Fibroblast of pulmonary artery (primary cell): ENCODE measurements around the gene CCR5.

Experiments used
- DNase-seq: peaks from one replicate; pipeline ENCODE4 v3.0.0-alpha.2; 2010; ENCODE audit warnings: low read depth
- H3K4me3 ChIP-seq: replicated peaks from 2 replicates; pipeline ENCODE4 v1.5.1; 2011; ENCODE audit warnings: low read depth, mild to moderate bottlenecking, control low read depth, low read length, moderate library complexity
- TF ChIP-seq, protein P1 (sequence below): IDR thresholded peaks from 2 replicates; pipeline ENCODE4 v1.5.1; 2011; ENCODE audit warnings: mild to moderate bottlenecking, control low read depth, low read length, inconsistent platforms; ENCODE audit errors: missing control alignments

Gene CCR5

DNA sequence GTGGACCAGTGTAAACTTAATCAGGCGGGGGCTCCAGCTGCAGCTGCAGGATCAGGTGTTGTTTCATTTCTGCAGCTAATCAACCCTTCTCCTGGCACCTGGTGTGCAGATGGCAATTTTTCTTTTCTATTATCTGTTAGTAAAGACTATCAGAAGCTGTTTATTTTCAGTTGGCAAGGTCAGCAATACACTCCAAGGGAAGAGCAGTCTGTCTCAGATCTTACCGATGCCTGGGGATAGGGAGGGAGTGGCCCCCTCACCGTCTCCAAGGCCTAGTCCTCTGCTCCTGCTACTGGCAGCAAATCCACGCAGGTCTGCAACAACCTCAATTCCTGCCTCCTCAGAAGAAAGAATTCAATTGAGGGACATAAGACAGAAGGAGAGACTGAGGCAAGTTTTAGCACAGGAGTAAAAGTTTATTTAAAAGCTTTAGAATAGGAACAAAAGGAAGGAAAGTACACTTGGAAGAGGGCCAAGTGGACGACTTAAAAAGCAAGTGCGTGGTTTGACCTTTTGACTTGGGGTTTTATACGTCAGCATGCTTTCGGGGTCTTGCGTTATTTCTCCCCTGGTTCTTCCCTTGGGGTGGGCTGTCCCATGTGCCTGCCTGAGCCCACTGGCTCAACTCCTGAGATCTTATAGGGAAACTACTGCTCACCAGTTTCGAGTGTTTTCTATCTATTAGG lies 45.5 kb downstream of the CCR5 start:
- TF ChIP-seq, protein P1, sequence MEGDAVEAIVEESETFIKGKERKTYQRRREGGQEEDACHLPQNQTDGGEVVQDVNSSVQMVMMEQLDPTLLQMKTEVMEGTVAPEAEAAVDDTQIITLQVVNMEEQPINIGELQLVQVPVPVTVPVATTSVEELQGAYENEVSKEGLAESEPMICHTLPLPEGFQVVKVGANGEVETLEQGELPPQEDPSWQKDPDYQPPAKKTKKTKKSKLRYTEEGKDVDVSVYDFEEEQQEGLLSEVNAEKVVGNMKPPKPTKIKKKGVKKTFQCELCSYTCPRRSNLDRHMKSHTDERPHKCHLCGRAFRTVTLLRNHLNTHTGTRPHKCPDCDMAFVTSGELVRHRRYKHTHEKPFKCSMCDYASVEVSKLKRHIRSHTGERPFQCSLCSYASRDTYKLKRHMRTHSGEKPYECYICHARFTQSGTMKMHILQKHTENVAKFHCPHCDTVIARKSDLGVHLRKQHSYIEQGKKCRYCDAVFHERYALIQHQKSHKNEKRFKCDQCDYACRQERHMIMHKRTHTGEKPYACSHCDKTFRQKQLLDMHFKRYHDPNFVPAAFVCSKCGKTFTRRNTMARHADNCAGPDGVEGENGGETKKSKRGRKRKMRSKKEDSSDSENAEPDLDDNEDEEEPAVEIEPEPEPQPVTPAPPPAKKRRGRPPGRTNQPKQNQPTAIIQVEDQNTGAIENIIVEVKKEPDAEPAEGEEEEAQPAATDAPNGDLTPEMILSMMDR = no peak
- no peak overlapping the region for H3K4me3 ChIP-seq
- no peak for DNase-seq

DNA sequence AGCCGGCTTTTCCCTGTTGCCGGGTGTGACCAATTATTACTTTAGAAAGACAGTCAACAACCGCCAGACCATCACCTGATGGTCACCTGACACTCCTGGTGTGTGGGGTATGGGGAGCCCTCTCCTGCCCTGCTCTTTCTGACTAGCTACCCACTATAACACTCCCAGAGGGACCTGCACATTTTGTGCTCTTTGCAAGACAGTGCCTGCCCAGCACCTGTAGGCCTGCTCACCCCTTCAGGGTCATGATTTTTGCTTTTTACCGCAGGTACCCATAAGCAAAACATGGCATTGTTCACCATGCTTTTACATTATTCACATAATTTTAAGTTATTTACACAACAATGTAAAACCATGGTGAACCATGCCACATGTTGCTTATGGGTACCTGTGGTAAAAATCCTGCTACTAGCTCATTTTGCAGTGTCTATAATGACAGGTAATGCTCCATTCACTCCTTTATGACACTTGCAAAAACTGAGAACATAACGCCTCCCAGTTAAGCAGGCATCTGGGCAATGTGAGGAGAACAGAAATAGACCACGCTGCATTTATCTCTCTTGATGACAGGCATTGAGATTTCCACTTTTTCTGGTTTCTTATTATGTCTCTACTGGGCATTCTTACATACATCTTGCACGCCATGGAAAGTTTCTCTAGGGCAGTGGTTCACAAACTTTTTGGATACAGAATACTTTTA lies 46.2 kb downstream of the CCR5 start:
- TF ChIP-seq, protein P1 = no peak
- H3K4me3 ChIP-seq = no peak overlapping the region
- DNase-seq = no peak

DNA sequence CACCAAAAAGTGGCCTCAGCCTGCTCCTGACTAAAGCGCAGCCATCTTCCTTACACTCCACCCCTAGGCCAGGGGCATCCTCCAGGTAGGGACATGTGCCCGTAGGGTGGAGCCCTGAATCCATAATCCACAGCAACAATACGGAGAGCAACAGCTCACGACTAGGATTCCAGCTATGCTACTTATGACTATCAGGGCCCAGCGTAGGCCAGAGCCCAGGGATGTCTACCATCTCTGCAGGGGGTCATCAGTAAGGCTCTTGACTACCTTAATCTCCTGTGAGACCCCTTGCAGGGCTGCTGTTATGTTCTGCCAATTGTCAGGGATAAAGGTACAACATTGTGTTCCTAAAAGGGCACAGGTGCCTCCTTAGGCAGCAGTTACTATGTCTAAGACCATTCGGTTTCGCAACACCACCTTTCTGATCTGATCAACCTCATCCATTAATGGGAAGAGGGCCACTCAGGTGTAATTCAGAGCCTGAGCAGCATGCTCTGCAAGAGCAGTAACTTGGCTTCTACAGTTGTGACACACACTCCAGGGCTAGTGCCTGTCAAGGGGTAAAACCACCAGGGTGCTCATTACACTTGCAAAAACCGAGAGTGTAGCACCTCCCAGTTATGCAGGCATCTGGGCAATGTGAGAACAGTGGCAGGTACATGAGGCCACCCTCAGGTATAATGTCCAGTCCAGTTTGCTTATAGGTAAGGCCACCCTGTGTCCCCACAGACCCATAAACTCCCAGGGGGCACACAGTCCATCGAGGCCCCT lies 47.3 kb downstream of the CCR5 start:
- TF ChIP-seq, protein P1 = no peak
- H3K4me3 ChIP-seq = no peak overlapping the region
- no peak for DNase-seq

DNA sequence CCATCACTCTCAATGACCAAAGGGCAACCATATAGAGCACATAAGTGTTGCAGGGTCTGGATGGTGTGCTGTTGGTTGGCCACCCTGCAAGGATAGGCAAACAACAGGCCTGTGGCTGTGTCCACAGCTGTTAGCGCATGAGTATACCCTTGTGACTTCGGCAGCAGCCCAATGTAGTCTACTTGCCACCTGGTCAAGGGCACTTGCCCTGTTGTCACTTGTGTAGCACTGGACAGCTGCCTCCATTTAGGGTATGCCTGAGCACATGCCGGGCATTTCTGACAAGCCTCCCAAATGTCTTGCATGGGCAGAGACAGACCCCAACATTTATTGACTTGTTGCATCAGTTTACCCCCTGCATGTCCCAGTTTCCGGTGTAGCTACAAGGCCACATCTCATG lies 49.1 kb downstream of the CCR5 start:
- no peak for DNase-seq

DNA sequence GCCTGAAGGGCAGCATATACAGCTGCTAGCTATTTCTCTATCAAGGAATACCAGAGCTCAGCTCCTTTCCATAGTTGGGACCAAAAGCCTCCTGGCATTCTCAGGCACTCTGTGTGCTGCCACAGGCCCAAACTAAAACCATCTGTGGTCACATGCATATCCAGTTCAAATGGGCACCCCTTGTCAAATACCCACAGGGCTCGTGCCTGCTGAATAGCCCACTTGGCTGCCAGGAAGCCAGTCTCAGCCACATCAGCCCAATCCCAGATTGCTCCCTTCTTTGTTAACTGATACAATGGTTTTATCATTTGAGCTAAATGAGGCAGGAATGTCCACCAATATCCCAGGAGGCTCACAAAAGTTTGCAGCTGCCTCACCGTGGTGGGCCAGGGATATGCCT lies 50.2 kb downstream of the CCR5 start:
- no peak for DNase-seq
- TF ChIP-seq, protein P1 = no peak
- H3K4me3 ChIP-seq = no peak overlapping the region

More for the DNA sequence above, 49.1 kb downstream of the CCR5 start:
- TF ChIP-seq, protein P1 = no peak
- H3K4me3 ChIP-seq = no peak overlapping the region

DNA sequence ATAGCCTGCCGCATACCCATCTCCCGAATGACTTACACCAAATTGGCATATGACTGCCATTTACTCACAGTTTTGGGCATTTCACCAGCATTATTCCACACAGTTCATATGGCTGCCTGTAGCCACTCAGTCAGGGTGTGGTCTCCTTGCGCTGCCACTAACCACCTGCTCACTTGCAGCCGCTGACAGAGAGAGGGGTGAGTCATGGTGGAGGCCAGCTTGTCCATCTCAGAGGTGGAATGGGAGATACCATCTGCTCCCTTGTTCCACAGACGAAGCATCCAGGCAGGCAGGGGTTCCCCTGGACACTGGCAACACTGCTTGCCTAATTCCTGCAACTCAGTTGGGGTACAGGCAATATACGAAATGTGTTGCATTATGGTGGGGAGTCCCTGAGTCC lies 51.9 kb downstream of the CCR5 start:
- DNase-seq = peak; percentile 13
- H3K4me3 ChIP-seq = no peak overlapping the region
- TF ChIP-seq, protein P1 = no peak
